GM12878 (cell line): ENCODE measurements around the gene ZBTB37. TPM values are rescaled to one million over a fixed set of nuclear protein-coding genes. Genes with fewer than 3 reads are reported as not detected.

ENCODE experiments used
- ATAC-seq: fragments of 200-7000 bp; cut with Tn5 transposase; 3 replicates; pipeline ENCODE4 v1.9.1; 2020; ENCODE audit warnings: mild to moderate bottlenecking, moderate library complexity
- BruUV-seq: library from RNA; stranded (reverse); fragments of 400-500 nt; replicated peaks from 2 replicates; lab custom pipeline; 2021; lab: Mats Ljungman, UMichigan
- CTCF ChIA-PET: fragments of 300-600 bp; sonication (Branson Sonifier 250); formaldehyde crosslinking; extraction: SDS; loops from one replicate; lab custom pipeline; 2021; ENCODE audit warnings: inconsistent platforms; lab: Yijun Ruan, JAX
- POLR2A ChIA-PET: fragments of 350-600 bp; formaldehyde crosslinking; extraction: SDS; loops from one replicate; lab custom pipeline; 2021; ENCODE audit warnings: inconsistent platforms; lab: Charles Lee
- RAD21 ChIA-PET: fragments of 300-600 bp; sonication (Branson Sonifier 250); formaldehyde crosslinking; loops from one replicate; lab custom pipeline; 2023; ENCODE audit warnings: antibody characterized with exemption; ENCODE audit not compliant: unreplicated experiment; lab: Charles Lee
- SMC1A ChIA-PET: fragments of 300-600 bp; sonication (Branson Sonifier 250); formaldehyde crosslinking; loops from one replicate; lab custom pipeline; 2023; ENCODE audit not compliant: unreplicated experiment, uncharacterized antibody; lab: Charles Lee
- DNase-seq: peaks from one replicate; pipeline ENCODE4 v3.0.0-alpha.2; 2011; ENCODE audit warnings: low read depth, low spot score
- FAIRE-seq: peaks from 3 replicates; lab custom pipeline; 2011; peaks lifted over from hg19 to GRCh38; lab: Jason Lieb, UNC
- H2AFZ ChIP-seq: 2 replicates; pipeline ENCODE4 v1.6.0; 2011; ENCODE audit warnings: low read depth, low read length, control low read depth; ENCODE audit not compliant: control insufficient read depth
- H3K27ac ChIP-seq: 2 replicates; pipeline ENCODE4 v1.5.1; 2011; ENCODE audit warnings: control low read depth; ENCODE audit not compliant: control insufficient read depth, insufficient read depth
- H3K27me3 ChIP-seq, 2 experiments: replicated peaks in 1 of 2; 2 replicates each; pipeline versions ENCODE4 v1.6.0 to v1.6.1; 2011; ENCODE audit warnings: low read length in 1 of 2; ENCODE audit not compliant: control insufficient read depth in 2 of 2, insufficient read depth in 2 of 2
- H3K36me3 ChIP-seq, 2 experiments: 2 replicates each; pipeline ENCODE4 v1.5.1; 2011; ENCODE audit warnings: low read length in 1 of 2; ENCODE audit not compliant: control insufficient read depth in 2 of 2, insufficient read depth in 2 of 2
- H3K4me1 ChIP-seq: 2 replicates; pipeline ENCODE4 v1.6.1; 2011; ENCODE audit warnings: mild to moderate bottlenecking, low read length, moderate library complexity, mixed read lengths; ENCODE audit not compliant: control insufficient read depth, insufficient read depth
- H3K4me2 ChIP-seq: 2 replicates; pipeline ENCODE4 v1.6.0; 2011; ENCODE audit warnings: control low read depth; ENCODE audit not compliant: control insufficient read depth, insufficient read depth
- H3K4me3 ChIP-seq: fragments of 200-600 bp; sonication (generic); 2 replicates; pipeline ENCODE4 v1.5.1; 2016
- H3K79me2 ChIP-seq: 2 replicates; pipeline ENCODE4 v1.6.0; 2011; ENCODE audit warnings: low read length; ENCODE audit not compliant: control insufficient read depth, insufficient read depth
- H3K9ac ChIP-seq: 2 replicates; pipeline ENCODE4 v1.8.0; 2011; ENCODE audit warnings: low read length, control low read depth, mixed read lengths; ENCODE audit not compliant: control insufficient read depth, insufficient read depth
- H3K9me3 ChIP-seq: replicated peaks from 3 replicates; pipeline ENCODE4 v1.5.1; 2011; ENCODE audit warnings: mild to moderate bottlenecking, low read length; ENCODE audit not compliant: control insufficient read depth, insufficient read depth
- H4K20me1 ChIP-seq: 2 replicates; pipeline ENCODE4 v1.6.0; 2011; ENCODE audit not compliant: control insufficient read depth, insufficient read depth
- BRCA1 ChIP-seq: IDR thresholded peaks from 2 replicates; pipeline ENCODE4 v1.6.1; 2011; ENCODE audit warnings: low read depth, low read length, improper control_type of control experiment
- EZH2 ChIP-seq: IDR thresholded peaks from 2 replicates; pipeline ENCODE4 v1.6.1; 2012; ENCODE audit warnings: low read depth, mild to moderate bottlenecking, control low read depth, inconsistent platforms, low read length, borderline replicate concordance; ENCODE audit not compliant: control insufficient read depth
- RUNX3 ChIP-seq: IDR thresholded peaks from 2 replicates; pipeline ENCODE4 v1.6.1; 2012; ENCODE audit warnings: low read length, inconsistent platforms
- SP1 ChIP-seq: IDR thresholded peaks from one replicate; pipeline ENCODE4 v1.6.1; 2011; ENCODE audit warnings: low read depth, low read length
- ZNF207 ChIP-seq: fragments of 450-650 bp; IDR thresholded peaks from 2 replicates; pipeline ENCODE4 v1.6.1; 2014; ENCODE audit warnings: antibody characterized with exemption, mild to moderate bottlenecking, borderline replicate concordance
- ZZZ3 ChIP-seq: IDR thresholded peaks from 2 replicates; pipeline ENCODE4 v1.6.1; 2011; ENCODE audit warnings: low read depth; ENCODE audit not compliant: control insufficient read depth, insufficient read length
- WGBS: methylation state at CpG from one replicate; pipeline ENCODE4 v1.1.6; 2016; ENCODE audit warnings: low lambda C conversion rate; ENCODE audit not compliant: insufficient replicate concordance, insufficient coverage; ENCODE audit errors: missing lambda C conversion rate; 5-methylcytosine and 5-hydroxymethylcytosine counted together
- in situ Hi-C: fragments of 300-500 bp; cut with MboI; formaldehyde crosslinking; loops from 9 replicates; pipeline ENCODE4 v1.14.3; 2018; ENCODE audit warnings: mixed read lengths
- intact Hi-C: fragments of 100-400 bp; cut with micrococcal nuclease; formaldehyde crosslinking; loops from one replicate; pipeline ENCODE4 v1.14.2; 2022; ENCODE audit not compliant: unreplicated experiment
- polyA plus RNA-seq, 11 experiments: library from polyadenylated mRNA; depleted of rRNA in 4 of 11; unstranded in 6 of 11; stranded (reverse) in 5 of 11; fragments of >200 nt; fragmentation: Nextera tagmentation in 4 of 11; fragmentation: Illumina TruSeq in 1 of 11; extraction: Ambion mirVana in 4 of 11; extraction: Trizol in 1 of 11; gene quantifications; 1 replicate in 1 of 11; 2 replicates in 10 of 11; pipeline versions ENCODE4 v1.2.1 to v1.2.3, GENCODE V29; 2011 to 2016; ENCODE audit warnings: inconsistent platforms in 2 of 11, missing spikeins in 2 of 11, low read depth in 1 of 11
- total RNA-seq, 4 experiments: library from RNA; depleted of rRNA in 3 of 4; stranded (reverse); fragments of >200 nt in 3 of 4; fragmentation: Illumina TruSeq in 1 of 4; extraction: Trizol in 1 of 4; gene quantifications; 2 replicates each; pipeline versions ENCODE4 v1.2.1 to v1.2.3, GENCODE V29; 2013 to 2021
- TF ChIP-seq, protein P1 (sequence below): fragments of 150-350 bp; IDR thresholded peaks from 2 replicates; pipeline ENCODE4 v1.6.1; 2016; ENCODE audit warnings: low read depth, low read length
- TF ChIP-seq, protein P2 (sequence below): fragments of 450-650 bp; formaldehyde crosslinking; IDR thresholded peaks from 2 replicates; pipeline ENCODE4 v1.5.0; 2022; ENCODE audit warnings: mild to moderate bottlenecking, missing genetic modification characterization

The ZBTB37 gene
- total and polyA plus RNA-seq, 10 of the 15 experiments (the other 5 are each of a cell fraction or from before 2014, with no cell fraction given) = 0.16 to 5.7 (median 1.9) TPM

DNA sequence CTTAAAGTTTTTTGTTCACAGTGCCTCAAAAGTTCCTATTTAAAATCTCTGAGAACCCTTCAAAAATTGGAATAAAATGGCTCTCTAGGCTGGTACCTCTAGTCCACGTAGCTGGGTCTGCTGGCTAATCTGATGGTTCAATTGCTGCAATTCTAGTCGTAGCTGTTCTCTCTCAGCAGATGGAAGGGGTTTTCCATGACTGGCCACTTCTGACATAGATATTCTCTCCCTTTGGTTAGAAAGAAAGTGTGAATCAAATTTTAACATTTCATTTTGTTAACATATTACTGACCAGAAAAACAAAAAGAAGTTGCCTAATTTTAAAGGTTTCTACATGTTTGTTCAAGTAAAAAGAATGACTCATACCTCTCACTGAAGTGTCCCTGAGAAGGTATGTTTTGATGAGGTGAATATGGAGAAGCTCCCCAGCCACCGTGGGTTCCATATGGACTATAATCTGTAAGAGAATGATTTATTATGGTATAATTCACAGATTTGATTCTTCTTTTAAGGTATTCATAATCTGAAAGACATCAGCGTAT is 78.3 kb downstream of the ZBTB37 start:
- FAIRE-seq = no peak
- TF ChIP-seq BRCA1 = no peak
- in situ Hi-C loops = no loop called here
- H3K9ac ChIP-seq = no peak overlapping the region
- H4K20me1 ChIP-seq = no peaks in the 10 kb centered on the region
- no peaks in the 10 kb centered on the region for H3K79me2 ChIP-seq
- H3K4me1 ChIP-seq = no peaks in the 10 kb centered on the region
- POLR2A ChIA-PET = no interaction called here
- peaks cover 8 to 51% of the 10 kb centered on the region in 2 experiments for H3K36me3 ChIP-seq
- CTCF ChIA-PET = interaction anchor here (1.0 to 1.5 kb wide), 3 partner anchors 16 to 1205 kb away, joined by 3 read pairs; no protein-coding TSS in a partner anchor
- intact Hi-C loops = loop anchor here (10.0 kb wide), 1 partner anchor 512 kb away; no protein-coding TSS in a partner anchor
- SMC1A ChIA-PET = interaction anchor here (0.6 to 1.5 kb wide), 4 partner anchors 9 to 576 kb away, joined by 3 to 8 read pairs (median 3); no protein-coding TSS in a partner anchor
- no peaks in the 10 kb centered on the region for H3K27me3 ChIP-seq
- no peak overlapping the region for H2AFZ ChIP-seq
- no peak overlapping the region for H3K4me2 ChIP-seq
- DNase-seq = no peak
- 34% methylated on average over 4 of the region's 4 CpGs for WGBS
- no peak for ATAC-seq
- RAD21 ChIA-PET = no interaction called here
- H3K27ac ChIP-seq = no peak overlapping the region
- H3K9me3 ChIP-seq = no peaks in the 10 kb centered on the region
- no peak overlapping the region for H3K4me3 ChIP-seq
- no TSS peak for BruUV-seq

- BruUV-seq = no TSS peak
- peaks cover 5 to 49% of the 10 kb centered on the region in 2 experiments for H3K36me3 ChIP-seq
- 100% methylated on average over 4 of the region's 4 CpGs for WGBS
- H3K79me2 ChIP-seq = no peaks in the 10 kb centered on the region
- intact Hi-C loops = loop anchor here (10.0 kb wide), 1 partner anchor 514 kb away; no protein-coding TSS in a partner anchor
- H3K27ac ChIP-seq = no peak overlapping the region
- no peaks in the 10 kb centered on the region for H3K9me3 ChIP-seq
- no peaks in the 10 kb centered on the region for H3K27me3 ChIP-seq
- ChIA-PET RAD21 (interaction anchor here (0.8 kb wide), 1 partner anchor 465 kb away, joined by 3 read pairs; no protein-coding TSS in a partner anchor), POLR2A (no interaction called here), SMC1A (no interaction called here), CTCF (no interaction called here)
- no peak overlapping the region for H2AFZ ChIP-seq
- no peak for ATAC-seq
- no peak for FAIRE-seq
- no peak overlapping the region for H3K4me2 ChIP-seq
- no peak overlapping the region for H3K9ac ChIP-seq
- no peaks in the 10 kb centered on the region for H3K4me1 ChIP-seq
- in situ Hi-C loops = no loop called here
- H3K4me3 ChIP-seq = no peak overlapping the region
- no peaks in the 10 kb centered on the region for H4K20me1 ChIP-seq
- DNase-seq = no peak
- TF ChIP-seq, protein P1, sequence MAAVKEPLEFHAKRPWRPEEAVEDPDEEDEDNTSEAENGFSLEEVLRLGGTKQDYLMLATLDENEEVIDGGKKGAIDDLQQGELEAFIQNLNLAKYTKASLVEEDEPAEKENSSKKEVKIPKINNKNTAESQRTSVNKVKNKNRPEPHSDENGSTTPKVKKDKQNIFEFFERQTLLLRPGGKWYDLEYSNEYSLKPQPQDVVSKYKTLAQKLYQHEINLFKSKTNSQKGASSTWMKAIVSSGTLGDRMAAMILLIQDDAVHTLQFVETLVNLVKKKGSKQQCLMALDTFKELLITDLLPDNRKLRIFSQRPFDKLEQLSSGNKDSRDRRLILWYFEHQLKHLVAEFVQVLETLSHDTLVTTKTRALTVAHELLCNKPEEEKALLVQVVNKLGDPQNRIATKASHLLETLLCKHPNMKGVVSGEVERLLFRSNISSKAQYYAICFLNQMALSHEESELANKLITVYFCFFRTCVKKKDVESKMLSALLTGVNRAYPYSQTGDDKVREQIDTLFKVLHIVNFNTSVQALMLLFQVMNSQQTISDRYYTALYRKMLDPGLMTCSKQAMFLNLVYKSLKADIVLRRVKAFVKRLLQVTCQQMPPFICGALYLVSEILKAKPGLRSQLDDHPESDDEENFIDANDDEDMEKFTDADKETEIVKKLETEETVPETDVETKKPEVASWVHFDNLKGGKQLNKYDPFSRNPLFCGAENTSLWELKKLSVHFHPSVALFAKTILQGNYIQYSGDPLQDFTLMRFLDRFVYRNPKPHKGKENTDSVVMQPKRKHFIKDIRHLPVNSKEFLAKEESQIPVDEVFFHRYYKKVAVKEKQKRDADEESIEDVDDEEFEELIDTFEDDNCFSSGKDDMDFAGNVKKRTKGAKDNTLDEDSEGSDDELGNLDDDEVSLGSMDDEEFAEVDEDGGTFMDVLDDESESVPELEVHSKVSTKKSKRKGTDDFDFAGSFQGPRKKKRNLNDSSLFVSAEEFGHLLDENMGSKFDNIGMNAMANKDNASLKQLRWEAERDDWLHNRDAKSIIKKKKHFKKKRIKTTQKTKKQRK = no peak
- no peak for TF ChIP-seq RUNX3
- TF ChIP-seq ZNF207 = no peak
- TF ChIP-seq ZZZ3 = no peak
- TF ChIP-seq SP1 = no peak
- TF ChIP-seq, protein P2, sequence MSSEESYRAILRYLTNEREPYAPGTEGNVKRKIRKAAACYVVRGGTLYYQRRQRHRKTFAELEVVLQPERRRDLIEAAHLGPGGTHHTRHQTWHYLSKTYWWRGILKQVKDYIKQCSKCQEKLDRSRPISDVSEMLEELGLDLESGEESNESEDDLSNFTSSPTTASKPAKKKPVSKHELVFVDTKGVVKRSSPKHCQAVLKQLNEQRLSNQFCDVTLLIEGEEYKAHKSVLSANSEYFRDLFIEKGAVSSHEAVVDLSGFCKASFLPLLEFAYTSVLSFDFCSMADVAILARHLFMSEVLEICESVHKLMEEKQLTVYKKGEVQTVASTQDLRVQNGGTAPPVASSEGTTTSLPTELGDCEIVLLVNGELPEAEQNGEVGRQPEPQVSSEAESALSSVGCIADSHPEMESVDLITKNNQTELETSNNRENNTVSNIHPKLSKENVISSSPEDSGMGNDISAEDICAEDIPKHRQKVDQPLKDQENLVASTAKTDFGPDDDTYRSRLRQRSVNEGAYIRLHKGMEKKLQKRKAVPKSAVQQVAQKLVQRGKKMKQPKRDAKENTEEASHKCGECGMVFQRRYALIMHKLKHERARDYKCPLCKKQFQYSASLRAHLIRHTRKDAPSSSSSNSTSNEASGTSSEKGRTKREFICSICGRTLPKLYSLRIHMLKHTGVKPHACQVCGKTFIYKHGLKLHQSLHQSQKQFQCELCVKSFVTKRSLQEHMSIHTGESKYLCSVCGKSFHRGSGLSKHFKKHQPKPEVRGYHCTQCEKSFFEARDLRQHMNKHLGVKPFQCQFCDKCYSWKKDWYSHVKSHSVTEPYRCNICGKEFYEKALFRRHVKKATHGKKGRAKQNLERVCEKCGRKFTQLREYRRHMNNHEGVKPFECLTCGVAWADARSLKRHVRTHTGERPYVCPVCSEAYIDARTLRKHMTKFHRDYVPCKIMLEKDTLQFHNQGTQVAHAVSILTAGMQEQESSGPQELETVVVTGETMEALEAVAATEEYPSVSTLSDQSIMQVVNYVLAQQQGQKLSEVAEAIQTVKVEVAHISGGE (CRISPR knock-in tag) = no peak
- no peak for TF ChIP-seq EZH2
These were observed 80.4 kb downstream of the ZBTB37 start for GRCh38 chr1:173948594-173948993.
